ENCODE measurements around the gene TASP1. TPM values are rescaled to one million over a fixed set of nuclear protein-coding genes. Genes with fewer than 3 reads are reported as not detected.
"Not testable (repeated sequence)": the region's sequence is repeated elsewhere in the genome, so short reads cannot be mapped to it uniquely, and the experiment has no call there.

TASP1 gene
- total RNA-seq, 2 experiments from 2014 or later, result 9.5 to 10.5 TPM

- ChIA-PET CTCF (no interaction called here), POLR2A (no interaction called here)
- no peaks in the 10 kb centered on the region for H3K27me3 Mint-ChIP-seq
- no peaks in the 10 kb centered on the region for H3K4me1 Mint-ChIP-seq
- no peak overlapping the region for H3K27ac Mint-ChIP-seq
- DNase-seq, result no peak
- H3K4me3 Mint-ChIP-seq, result no peak overlapping the region
- H3K36me3 Mint-ChIP-seq (ENCODE audit: low read depth), result no peaks in the 10 kb centered on the region
- peaks cover 3% of the 10 kb centered on the region for H3K9me3 Mint-ChIP-seq
These were observed 146.7 kb downstream of the TASP1 start for GRCh38 chr20:13492001-13492481.

- Mint-ChIP-seq H3K27me3 (no peaks in the 10 kb centered on the region), H3K4me1 (peaks cover 6% of the 10 kb centered on the region), H3K36me3 (ENCODE audit: low read depth) (peaks cover 11% of the 10 kb centered on the region), H3K4me3 (no peak overlapping the region), H3K9me3 (no peaks in the 10 kb centered on the region), H3K27ac (no peak overlapping the region)
- CTCF ChIA-PET, result no interaction called here
- no peak for DNase-seq
- POLR2A ChIA-PET, result no interaction called here
These were observed 151.5 kb downstream of the TASP1 start for GRCh38 chr20:13487202-13487601.

GRCh38 chr20:13486694-13487093 lies 152.0 kb downstream of the TASP1 start:
- Mint-ChIP-seq H3K27me3 (no peaks in the 10 kb centered on the region), H3K9me3 (peaks cover 2% of the 10 kb centered on the region), H3K4me1 (peaks cover 6% of the 10 kb centered on the region), H3K27ac (no peak overlapping the region), H3K36me3 (ENCODE audit: low read depth) (peaks cover 16% of the 10 kb centered on the region), H3K4me3 (no peak overlapping the region)
- ChIA-PET CTCF (no interaction called here), POLR2A (no interaction called here)
- no peak for DNase-seq

DNA sequence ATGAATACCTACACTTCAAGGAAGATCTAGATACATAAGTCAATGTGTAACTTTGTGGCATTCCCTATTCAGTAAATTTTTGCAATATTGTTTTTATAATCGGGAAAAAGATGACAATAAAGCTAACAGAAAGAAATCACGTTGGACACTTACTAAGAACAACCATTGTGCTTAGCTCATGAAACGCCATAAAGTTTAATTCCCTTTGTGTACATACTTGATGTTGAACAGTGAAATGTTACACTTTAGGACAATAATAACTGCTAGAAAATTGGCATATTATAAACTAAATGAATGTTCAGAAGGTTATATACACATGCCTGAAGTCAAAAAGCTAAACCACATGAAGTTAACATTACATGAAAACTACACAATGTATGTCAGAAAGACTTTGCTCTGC lies 153.2 kb downstream of the TASP1 start:
- Mint-ChIP-seq H3K4me3 (no peak overlapping the region), H3K27me3 (no peaks in the 10 kb centered on the region), H3K36me3 (ENCODE audit: low read depth) (peaks cover 21% of the 10 kb centered on the region), H3K4me1 (peaks cover 6% of the 10 kb centered on the region), H3K9me3 (peaks cover 3% of the 10 kb centered on the region), H3K27ac (no peak overlapping the region)
- DNase-seq, result no peak
- CTCF ChIA-PET, result no interaction called here
- POLR2A ChIA-PET, result no interaction called here

GRCh38 chr20:13485019-13485418 lies 153.7 kb downstream of the TASP1 start:
- POLR2A ChIA-PET, H3K4me3 Mint-ChIP-seq, CTCF ChIA-PET, H3K9me3 Mint-ChIP-seq, H3K27me3 Mint-ChIP-seq, H3K27ac Mint-ChIP-seq, DNase-seq, H3K4me1 Mint-ChIP-seq: not testable (repeated sequence)
- H3K36me3 Mint-ChIP-seq (ENCODE audit: low read depth), result peaks cover 21% of the 10 kb centered on the region

GRCh38 chr20:13483472-13483871 lies 155.3 kb downstream of the TASP1 start:
- H3K4me1 Mint-ChIP-seq, POLR2A ChIA-PET, H3K9me3 Mint-ChIP-seq, CTCF ChIA-PET, DNase-seq, H3K27ac Mint-ChIP-seq, H3K4me3 Mint-ChIP-seq, H3K27me3 Mint-ChIP-seq: not testable (repeated sequence)
- peaks cover 24% of the 10 kb centered on the region for H3K36me3 Mint-ChIP-seq (ENCODE audit: low read depth)

GRCh38 chr20:13478366-13478765 lies 160.4 kb downstream of the TASP1 start:
- no peak for DNase-seq
- H3K27ac Mint-ChIP-seq, result no peak overlapping the region
- peaks cover 4% of the 10 kb centered on the region for H3K9me3 Mint-ChIP-seq
- no peak overlapping the region for H3K4me3 Mint-ChIP-seq
- no peaks in the 10 kb centered on the region for H3K27me3 Mint-ChIP-seq
- POLR2A ChIA-PET, result no interaction called here
- H3K4me1 Mint-ChIP-seq, result no peaks in the 10 kb centered on the region
- H3K36me3 Mint-ChIP-seq (ENCODE audit: low read depth), result peaks cover 19% of the 10 kb centered on the region
- CTCF ChIA-PET, result no interaction called here

GRCh38 chr20:13474467-13474866 lies 164.3 kb downstream of the TASP1 start:
- no peak for DNase-seq
- Mint-ChIP-seq H3K9me3 (peaks cover 3% of the 10 kb centered on the region), H3K36me3 (ENCODE audit: low read depth) (peaks cover 4% of the 10 kb centered on the region), H3K4me1 (no peaks in the 10 kb centered on the region), H3K4me3 (no peak overlapping the region), H3K27ac (no peak overlapping the region), H3K27me3 (no peaks in the 10 kb centered on the region)
- ChIA-PET POLR2A (no interaction called here), CTCF (no interaction called here)

DNA sequence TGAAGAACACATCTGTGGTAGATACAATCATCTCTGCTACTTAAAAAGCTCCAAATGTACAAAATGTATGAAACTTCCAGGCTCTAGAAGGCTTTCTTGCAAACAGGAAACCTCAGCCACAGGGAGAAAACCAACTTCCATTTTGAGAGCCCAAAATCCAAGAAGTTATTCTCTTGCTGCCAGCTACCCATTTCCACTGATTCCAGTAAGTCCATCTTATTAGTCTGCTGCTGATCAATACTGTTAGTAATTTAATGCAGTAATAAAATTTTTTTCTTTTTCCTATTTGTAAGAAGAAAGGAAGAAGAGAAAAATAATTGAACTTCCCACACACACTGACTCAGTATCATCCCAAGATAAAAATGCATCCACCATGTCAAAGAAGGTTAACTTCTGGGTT lies 169.5 kb downstream of the TASP1 start:
- POLR2A ChIA-PET, result no interaction called here
- Mint-ChIP-seq H3K36me3 (ENCODE audit: low read depth) (peaks cover 4% of the 10 kb centered on the region), H3K27me3 (no peaks in the 10 kb centered on the region), H3K9me3 (peaks cover 2% of the 10 kb centered on the region), H3K4me1 (no peaks in the 10 kb centered on the region), H3K27ac (no peak overlapping the region), H3K4me3 (no peak overlapping the region)
- CTCF ChIA-PET, result interaction anchor here (1.3 kb wide), 1 partner anchor 53 kb away, joined by 3 read pairs; no protein-coding TSS in a partner anchor
- DNase-seq, result no peak

GRCh38 chr20:13468166-13468565 lies 170.6 kb downstream of the TASP1 start:
- no peak for DNase-seq
- Mint-ChIP-seq H3K9me3 (peaks cover 2% of the 10 kb centered on the region), H3K27ac (no peak overlapping the region), H3K4me3 (no peak overlapping the region), H3K36me3 (ENCODE audit: low read depth) (peaks cover 4% of the 10 kb centered on the region), H3K27me3 (no peaks in the 10 kb centered on the region), H3K4me1 (no peaks in the 10 kb centered on the region)
- ChIA-PET POLR2A (no interaction called here), CTCF (interaction anchor here (1.3 kb wide), 2 partner anchors 52 to 53 kb away, joined by 3 to 4 read pairs; no protein-coding TSS in a partner anchor)

DNA sequence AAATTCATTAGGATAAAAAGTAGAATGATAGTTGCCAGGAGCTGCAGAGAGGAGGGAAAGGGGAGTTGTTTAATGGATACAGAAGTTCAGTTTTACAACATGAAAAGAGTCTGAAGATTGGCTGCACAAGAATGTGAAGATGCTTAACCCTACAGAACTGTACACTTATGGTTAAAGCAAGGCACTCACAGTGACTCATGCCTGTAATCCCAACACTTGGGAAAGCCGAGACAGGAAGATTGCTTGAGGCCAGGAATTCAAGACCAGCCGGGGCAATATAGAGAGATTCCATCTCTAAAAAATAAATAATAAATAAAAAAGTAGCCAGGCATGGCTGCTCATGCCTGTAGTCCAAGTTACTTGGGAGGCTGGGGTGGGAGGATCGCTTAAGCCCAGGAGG lies 174.0 kb downstream of the TASP1 start:
- H3K9me3 Mint-ChIP-seq, result no peaks in the 10 kb centered on the region
- ChIA-PET CTCF (no interaction called here), POLR2A (no interaction called here)
- no peak overlapping the region for H3K27ac Mint-ChIP-seq
- DNase-seq, result no peak
- no peaks in the 10 kb centered on the region for H3K27me3 Mint-ChIP-seq
- H3K4me1 Mint-ChIP-seq, result no peaks in the 10 kb centered on the region
- H3K36me3 Mint-ChIP-seq (ENCODE audit: low read depth), result no peaks in the 10 kb centered on the region
- no peak overlapping the region for H3K4me3 Mint-ChIP-seq

DNA sequence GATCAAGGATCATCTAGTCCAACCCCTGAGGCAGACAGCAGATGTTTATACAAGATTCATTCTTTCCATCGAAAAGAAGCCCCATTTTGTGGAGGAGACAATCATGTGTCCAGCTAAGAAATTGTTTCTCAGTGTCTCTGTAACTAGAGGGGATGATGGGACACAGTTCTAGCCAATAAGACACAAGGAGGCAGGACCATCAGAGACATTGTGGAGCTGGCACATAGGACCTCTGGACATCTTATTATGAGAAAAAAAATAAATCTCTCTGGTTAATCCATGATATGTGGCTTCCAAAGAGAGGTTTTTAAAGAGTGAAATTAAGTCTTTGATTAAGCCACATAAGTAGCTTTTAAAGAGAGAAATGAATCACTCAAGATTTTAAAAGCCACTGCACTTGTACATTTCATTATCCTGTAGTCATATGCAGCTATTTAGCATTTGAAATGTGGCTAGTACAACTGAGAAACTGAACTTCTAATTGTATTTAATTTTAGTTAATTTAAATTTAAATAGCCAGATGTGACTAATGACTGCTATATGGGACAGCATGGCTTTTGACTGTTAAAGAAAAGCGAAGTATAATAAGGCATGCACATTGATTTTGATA lies 176.8 kb downstream of the TASP1 start:
- Mint-ChIP-seq H3K36me3 (ENCODE audit: low read depth) (no peaks in the 10 kb centered on the region), H3K27ac (no peak overlapping the region), H3K4me3 (no peak overlapping the region), H3K4me1 (no peaks in the 10 kb centered on the region), H3K27me3 (no peaks in the 10 kb centered on the region), H3K9me3 (no peaks in the 10 kb centered on the region)
- no peak for DNase-seq
- ChIA-PET CTCF (interaction anchor here (1.5 kb wide), 1 partner anchor 85 kb away, joined by 3 read pairs; no protein-coding TSS in a partner anchor), POLR2A (no interaction called here)

DNA sequence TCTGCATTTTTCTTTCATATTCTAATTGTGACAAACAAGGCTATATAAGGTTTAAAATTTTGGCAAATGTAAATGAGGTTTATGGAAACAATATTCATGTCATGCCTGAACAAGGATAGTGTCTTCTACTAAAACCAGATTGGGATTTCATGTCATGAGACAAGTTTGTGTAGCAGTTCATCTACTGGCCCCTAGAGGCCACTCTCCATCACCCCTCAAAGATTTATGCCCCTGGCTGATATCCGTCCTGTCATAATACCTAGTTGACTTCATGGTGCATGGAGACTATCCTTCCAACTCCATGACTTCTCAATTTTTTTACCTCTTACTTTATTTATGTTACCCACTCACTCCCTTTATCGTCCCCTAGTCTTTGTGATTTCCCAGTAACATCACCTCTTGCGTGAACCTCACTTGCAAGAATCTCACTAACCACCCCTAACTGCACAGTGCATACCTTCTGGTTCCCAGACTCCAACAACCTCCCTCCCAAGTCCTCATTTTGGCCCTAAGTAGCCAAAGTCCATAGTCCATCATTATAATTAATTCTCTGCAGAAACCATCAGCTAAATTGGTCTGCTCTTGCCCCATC lies 179.8 kb downstream of the TASP1 start:
- POLR2A ChIA-PET, result no interaction called here
- Mint-ChIP-seq H3K36me3 (ENCODE audit: low read depth) (no peaks in the 10 kb centered on the region), H3K9me3 (no peaks in the 10 kb centered on the region), H3K27me3 (no peaks in the 10 kb centered on the region), H3K27ac (no peak overlapping the region), H3K4me3 (no peak overlapping the region), H3K4me1 (no peaks in the 10 kb centered on the region)
- DNase-seq, result peak; percentile 16
- CTCF ChIA-PET, result no interaction called here

- Mint-ChIP-seq H3K4me3 (no peak overlapping the region), H3K27ac (no peak overlapping the region), H3K36me3 (ENCODE audit: low read depth) (peaks cover 3% of the 10 kb centered on the region), H3K4me1 (no peaks in the 10 kb centered on the region), H3K27me3 (no peaks in the 10 kb centered on the region), H3K9me3 (no peaks in the 10 kb centered on the region)
- CTCF ChIA-PET, result no interaction called here
- DNase-seq, result no peak
- POLR2A ChIA-PET, result no interaction called here
These were observed 181.2 kb downstream of the TASP1 start for GRCh38 chr20:13457487-13457886.

Data from activated CD4-positive, alpha-beta T cell treated with anti-CD3 and anti-CD28 coated beads, Interleukin-2, amount 10 ng/mL, durations not matched to agents 7 days and 5 days (primary cell).